OCI-LY3 (cell line): ENCODE measurements around the gene IQSEC1.

ENCODE experiments used
- H2AFZ ChIP-seq: fragments of 200-600, 300-600 bp; shearing (Covaris generic); 2 replicates; pipeline ENCODE4 v1.6.0; 2014; ENCODE audit warnings: antibody characterized with exemption, low read depth, low read length
- H3K27ac ChIP-seq: fragments of 200-600, 300-600 bp; sonication (generic); 2 replicates; pipeline ENCODE4 v1.5.1; 2014; ENCODE audit warnings: mild to moderate bottlenecking, low read length, moderate library complexity, mixed read lengths
- H3K27me3 ChIP-seq: fragments of 200-600, 300-600 bp; sonication (generic); 2 replicates; pipeline ENCODE4 v1.6.1; 2014; ENCODE audit warnings: low read depth, low read length, mixed read lengths
- H3K36me3 ChIP-seq: fragments of 200-600, 300-600 bp; sonication (generic); replicated peaks from 2 replicates; pipeline ENCODE3; 2014; ENCODE audit warnings: low read depth, low read length, mixed read lengths
- H3K4me1 ChIP-seq: fragments of 300-600, 200-600 bp; sonication (generic); 2 replicates; pipeline ENCODE4 v1.6.1; 2014; ENCODE audit warnings: low read length, mixed read lengths
- H3K4me2 ChIP-seq: fragments of 200-600, 300-600 bp; sonication (generic); 2 replicates; pipeline ENCODE4 v1.6.1; 2014; ENCODE audit warnings: low read length, mixed read lengths
- H3K4me3 ChIP-seq: fragments of 300-600, 200-600 bp; sonication (generic); 2 replicates; pipeline ENCODE4 v1.5.1; 2014; ENCODE audit warnings: antibody characterized with exemption, mild to moderate bottlenecking, low read length, moderate library complexity
- H3K79me2 ChIP-seq: fragments of 300-600, 200-600 bp; shearing (Covaris generic); 2 replicates; pipeline ENCODE4 v1.6.1; 2014; ENCODE audit warnings: mild to moderate bottlenecking, low read length, mixed read lengths
- H3K9ac ChIP-seq: fragments of 300-600, 200-600 bp; shearing (Covaris generic); 2 replicates; pipeline ENCODE4 v1.6.0; 2014; ENCODE audit warnings: mild to moderate bottlenecking, low read length, moderate library complexity
- H3K9me3 ChIP-seq: fragments of 200-600, 300-600 bp; shearing (Covaris generic); 2 replicates; pipeline ENCODE4 v1.6.1; 2014; ENCODE audit warnings: low read length, mixed read lengths; ENCODE audit not compliant: insufficient read depth
- H4K20me1 ChIP-seq: fragments of 200-600, 300-600 bp; sonication (generic); 2 replicates; pipeline ENCODE4 v1.6.1; 2016; ENCODE audit warnings: low read length, mixed read lengths; ENCODE audit not compliant: insufficient read depth
- CTCF ChIP-seq: fragments of 200-600, 300-600 bp; sonication (generic); IDR thresholded peaks from 2 replicates; pipeline ENCODE4 v1.5.1; 2014; ENCODE audit warnings: antibody characterized with exemption, low read length, low read depth
- EZH2phosphoT487 ChIP-seq: fragments of 200-600 bp; shearing (Covaris generic); IDR thresholded peaks from 2 replicates; pipeline ENCODE4 v1.6.1; 2018; ENCODE audit warnings: antibody characterized with exemption, mixed run types, low read depth

IQSEC1 gene

DNA sequence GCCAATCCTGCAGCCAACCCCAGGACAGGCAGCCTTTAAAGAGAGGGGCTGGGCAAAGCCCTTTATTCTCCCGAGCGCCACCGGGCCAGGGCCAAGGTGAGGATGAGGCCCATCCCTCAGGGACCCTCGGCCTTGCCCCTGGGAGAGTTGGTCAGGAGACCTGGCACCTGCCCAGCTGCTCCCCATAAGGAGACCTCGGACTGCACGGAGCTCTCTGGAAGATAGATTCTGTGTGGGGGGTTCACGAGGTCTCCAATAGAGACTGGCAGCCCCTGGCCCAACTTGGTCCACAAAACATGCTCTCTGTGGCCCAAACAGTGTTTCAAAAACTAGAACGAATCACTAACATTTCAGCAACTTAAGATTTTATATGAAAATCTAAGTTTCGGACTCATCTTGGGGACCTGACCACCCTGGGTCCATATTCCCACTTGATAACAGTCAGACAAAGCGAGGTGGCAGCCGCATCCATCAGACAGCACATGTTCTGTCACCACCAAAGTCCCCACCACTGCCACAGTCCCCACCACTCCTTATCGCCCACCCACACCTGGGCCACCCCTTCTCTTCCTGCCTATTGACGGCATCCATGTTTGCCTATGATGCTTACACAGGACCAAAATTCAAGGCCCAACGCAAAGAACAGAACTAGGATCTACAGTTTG, 117.4 kb downstream of the IQSEC1 start:
- Histone ChIP-seq H3K4me3 (no peak overlapping the region), H3K9ac (no peak overlapping the region), H2AFZ (no peak overlapping the region), H3K4me2 (no peak overlapping the region), H4K20me1 (peaks cover 100% of the 10 kb centered on the region), H3K4me1 (peaks cover 22% of the 10 kb centered on the region), H3K27me3 (no peaks in the 10 kb centered on the region), H3K27ac (no peak overlapping the region), H3K9me3 (no peaks in the 10 kb centered on the region), H3K36me3 (peaks cover 58% of the 10 kb centered on the region), H3K79me2 (peaks cover 100% of the 10 kb centered on the region)
- no peak for TF ChIP-seq EZH2phosphoT487
- TF ChIP-seq CTCF = no peak

GRCh38 chr3:12954891-12955650, 118.2 kb downstream of the IQSEC1 start:
- TF ChIP-seq CTCF = no peak
- H3K27me3 ChIP-seq = no peaks in the 10 kb centered on the region
- no peak overlapping the region for H2AFZ ChIP-seq
- peaks cover 100% of the 10 kb centered on the region for H3K79me2 ChIP-seq
- peaks cover 53% of the 10 kb centered on the region for H3K36me3 ChIP-seq
- H3K4me3 ChIP-seq = no peak overlapping the region
- peaks cover 99% of the 10 kb centered on the region for H4K20me1 ChIP-seq
- H3K4me2 ChIP-seq = no peak overlapping the region
- H3K9ac ChIP-seq = no peak overlapping the region
- peaks cover 15% of the 10 kb centered on the region for H3K4me1 ChIP-seq
- no peak overlapping the region for H3K27ac ChIP-seq
- H3K9me3 ChIP-seq = no peaks in the 10 kb centered on the region

DNA sequence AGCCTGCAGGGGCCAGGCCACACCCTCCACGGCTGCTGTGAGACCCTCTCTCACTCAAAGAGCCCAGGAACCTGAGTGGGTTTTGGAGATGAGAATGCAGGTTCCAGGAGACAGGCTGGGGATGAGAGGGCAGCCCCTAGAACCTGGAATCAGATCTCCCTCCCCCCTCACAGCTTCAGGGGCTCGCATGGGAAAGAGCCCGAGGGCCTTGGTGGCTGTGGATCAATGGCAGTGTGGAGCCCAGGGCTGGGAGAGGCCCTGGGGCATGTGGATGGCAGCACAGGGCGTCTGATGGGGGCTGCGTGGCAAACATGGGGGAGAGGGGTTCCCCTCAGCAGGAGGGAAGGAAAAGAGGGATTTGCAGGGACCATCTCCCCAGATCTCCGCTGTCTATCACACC, 119.0 kb downstream of the IQSEC1 start:
- Histone ChIP-seq H2AFZ (no peak overlapping the region), H3K9ac (no peak overlapping the region), H3K4me2 (no peak overlapping the region), H3K36me3 (peaks cover 47% of the 10 kb centered on the region), H4K20me1 (peaks cover 99% of the 10 kb centered on the region), H3K4me1 (peaks cover 6% of the 10 kb centered on the region), H3K79me2 (peaks cover 100% of the 10 kb centered on the region), H3K27me3 (no peaks in the 10 kb centered on the region), H3K4me3 (no peak overlapping the region), H3K9me3 (no peaks in the 10 kb centered on the region), H3K27ac (no peak overlapping the region)
- TF ChIP-seq CTCF (no peak), EZH2phosphoT487 (no peak)

GRCh38 chr3:12953201-12953995, 119.8 kb downstream of the IQSEC1 start:
- H3K27me3 ChIP-seq = no peaks in the 10 kb centered on the region
- H3K9ac ChIP-seq = no peak overlapping the region
- H3K4me3 ChIP-seq = no peak overlapping the region
- H3K9me3 ChIP-seq = no peaks in the 10 kb centered on the region
- no peaks in the 10 kb centered on the region for H3K4me1 ChIP-seq
- peaks cover 100% of the 10 kb centered on the region for H3K79me2 ChIP-seq
- peaks cover 99% of the 10 kb centered on the region for H4K20me1 ChIP-seq
- TF ChIP-seq EZH2phosphoT487 (no peak), CTCF (no peak)
- no peak overlapping the region for H2AFZ ChIP-seq
- no peak overlapping the region for H3K4me2 ChIP-seq
- no peak overlapping the region for H3K27ac ChIP-seq
- H3K36me3 ChIP-seq = peaks cover 45% of the 10 kb centered on the region
